Suppressor macrophage treated with lipopolysaccharide for 4 hours (primary cell): ENCODE measurements around the gene TEX2.
"Not testable (repeated sequence)": the region's sequence is repeated elsewhere in the genome, so short reads cannot be mapped to it uniquely, and the experiment has no call there.

Experiments used
- DNase-seq: peaks from one replicate; pipeline ENCODE4 v3.0.0-alpha.2; 2020

The TEX2 gene

DNA sequence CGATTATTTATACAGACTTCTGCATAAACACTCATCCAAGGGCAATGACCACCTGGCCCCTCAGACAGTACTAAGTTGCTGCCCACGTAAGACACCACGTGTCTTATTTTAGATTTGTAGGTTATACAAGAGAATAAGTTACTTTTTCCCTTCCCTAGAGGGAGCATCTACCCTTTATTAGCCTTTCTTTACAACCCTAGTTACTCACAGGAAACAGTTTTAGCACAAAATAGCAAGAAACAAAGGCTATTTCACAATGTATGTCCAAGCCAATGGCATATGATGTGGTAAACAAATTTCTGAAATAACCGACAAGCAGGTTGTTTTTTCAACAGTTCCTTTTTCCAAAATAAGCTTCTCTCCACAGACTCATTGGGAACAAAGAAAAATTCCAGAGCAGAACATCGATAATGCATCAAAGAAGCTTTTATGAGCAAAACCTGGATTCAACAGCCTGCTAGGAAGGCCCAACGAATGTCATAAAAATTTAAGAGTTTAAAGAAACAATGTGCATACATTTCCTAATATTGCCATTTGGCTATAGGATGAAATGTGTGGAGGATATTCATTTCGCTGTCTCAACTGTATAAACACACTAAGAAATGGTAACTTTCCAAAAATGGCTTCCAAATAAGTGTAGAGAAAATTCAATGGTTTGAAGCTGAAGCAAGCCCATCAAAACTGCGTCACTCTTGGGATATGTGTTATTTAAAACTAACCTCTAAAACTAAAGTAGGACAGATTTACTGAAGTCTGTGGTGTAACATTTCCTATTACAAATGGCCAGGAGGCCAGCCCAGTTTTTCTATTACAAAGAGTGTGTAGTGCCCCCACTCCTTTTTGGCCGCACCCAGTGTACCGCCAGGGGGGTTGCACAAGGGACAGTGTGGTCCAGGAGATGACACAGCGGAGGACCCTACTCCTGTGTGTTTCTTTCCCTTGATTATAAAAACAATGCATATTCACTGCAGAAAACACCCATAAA, 82.7 kb downstream of the TEX2 start:
- DNase-seq, result peak; percentile 74

- DNase-seq, result not testable (repeated sequence)
These were observed 84.0 kb downstream of the TEX2 start for GRCh38 chr17:64179024-64179423.

GRCh38 chr17:64178011-64178825, 84.8 kb downstream of the TEX2 start:
- no peak for DNase-seq

DNA sequence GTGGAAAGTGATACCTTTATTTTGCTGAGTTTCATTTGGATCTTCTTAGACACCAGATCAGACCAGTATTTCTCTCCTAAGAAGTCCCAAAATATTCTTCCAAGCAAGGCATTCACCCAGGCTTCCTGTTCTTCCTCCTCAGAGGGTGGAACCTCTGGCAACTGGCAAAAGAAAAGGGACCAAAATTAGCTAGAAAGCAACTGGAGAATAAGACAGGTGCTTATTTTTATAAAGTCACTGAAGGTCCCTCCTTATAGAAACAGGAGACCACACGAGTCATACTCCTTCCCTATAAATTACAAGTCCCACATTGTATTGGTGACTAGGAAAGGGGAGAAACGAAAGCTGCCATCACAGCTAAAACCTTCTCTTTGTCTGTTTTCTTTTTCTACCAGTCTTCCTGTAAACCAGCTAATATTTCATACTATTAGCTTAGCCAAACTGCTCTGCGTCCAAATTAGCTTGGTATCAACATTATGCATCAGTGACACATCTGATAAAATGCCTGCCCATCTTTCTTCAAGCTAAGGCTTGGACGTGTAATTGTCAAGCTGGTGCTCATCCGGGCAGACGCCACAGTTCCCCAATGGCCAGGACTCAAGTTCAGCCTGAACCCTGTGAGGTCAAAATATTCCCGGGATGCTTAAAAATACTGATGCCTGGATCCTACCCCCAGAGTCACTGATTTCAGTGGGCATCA, 85.6 kb downstream of the TEX2 start:
- no peak for DNase-seq

DNA sequence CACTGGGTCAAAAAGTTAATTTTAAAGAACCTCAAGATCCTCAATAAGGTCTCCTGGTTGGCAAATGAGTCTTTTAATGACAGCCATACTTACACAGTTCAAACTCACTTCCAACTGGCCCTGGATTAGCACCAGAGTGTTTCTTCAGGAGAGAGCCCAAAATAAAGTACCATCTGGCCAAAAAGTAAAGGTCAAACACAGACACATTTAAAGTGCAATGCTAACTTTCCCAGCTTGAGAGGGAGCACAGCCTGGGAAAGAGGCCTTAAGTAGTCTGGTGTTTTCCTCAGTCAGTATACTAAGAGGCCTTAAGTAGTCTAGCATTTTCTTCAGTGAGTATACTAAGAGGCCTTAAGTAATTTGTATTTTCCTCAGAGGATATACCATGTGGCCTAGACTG, 86.5 kb downstream of the TEX2 start:
- DNase-seq, result no peak

- DNase-seq, result peak; percentile 98
These were observed 88.2 kb downstream of the TEX2 start for GRCh38 chr17:64174686-64175456.

- no peak for DNase-seq
These were observed 89.4 kb downstream of the TEX2 start for GRCh38 chr17:64173646-64174045.

GRCh38 chr17:64172510-64172909, 90.5 kb downstream of the TEX2 start:
- no peak for DNase-seq

GRCh38 chr17:64171041-64171440, 92.0 kb downstream of the TEX2 start:
- no peak for DNase-seq

DNA sequence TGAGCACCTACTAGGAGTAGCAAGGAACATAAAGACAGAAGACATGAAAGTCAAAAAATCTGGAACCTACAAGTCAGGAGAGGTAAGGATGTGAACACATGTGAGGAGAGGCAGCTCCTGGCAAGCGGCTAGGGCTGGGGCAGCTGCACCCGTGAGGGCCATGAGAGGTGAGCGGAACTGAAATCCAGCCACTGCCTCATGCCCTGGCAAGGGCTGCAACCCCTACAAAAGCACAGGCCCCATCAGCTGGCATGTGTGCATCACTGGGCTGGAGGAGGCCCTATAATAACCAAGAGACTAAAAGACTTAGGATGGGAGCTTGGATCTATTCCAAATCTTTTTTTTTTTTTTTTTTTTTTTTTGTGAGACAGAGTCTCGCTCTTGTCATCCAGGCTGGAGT, 92.8 kb downstream of the TEX2 start:
- DNase-seq, result no peak

- not testable (repeated sequence) for DNase-seq
These were observed 95.4 kb downstream of the TEX2 start for GRCh38 chr17:64167666-64168065.

- no peak for DNase-seq
These were observed 96.2 kb downstream of the TEX2 start for GRCh38 chr17:64166876-64167275.

- no peak for DNase-seq
These were observed 97.7 kb downstream of the TEX2 start for GRCh38 chr17:64165347-64165746.

DNA sequence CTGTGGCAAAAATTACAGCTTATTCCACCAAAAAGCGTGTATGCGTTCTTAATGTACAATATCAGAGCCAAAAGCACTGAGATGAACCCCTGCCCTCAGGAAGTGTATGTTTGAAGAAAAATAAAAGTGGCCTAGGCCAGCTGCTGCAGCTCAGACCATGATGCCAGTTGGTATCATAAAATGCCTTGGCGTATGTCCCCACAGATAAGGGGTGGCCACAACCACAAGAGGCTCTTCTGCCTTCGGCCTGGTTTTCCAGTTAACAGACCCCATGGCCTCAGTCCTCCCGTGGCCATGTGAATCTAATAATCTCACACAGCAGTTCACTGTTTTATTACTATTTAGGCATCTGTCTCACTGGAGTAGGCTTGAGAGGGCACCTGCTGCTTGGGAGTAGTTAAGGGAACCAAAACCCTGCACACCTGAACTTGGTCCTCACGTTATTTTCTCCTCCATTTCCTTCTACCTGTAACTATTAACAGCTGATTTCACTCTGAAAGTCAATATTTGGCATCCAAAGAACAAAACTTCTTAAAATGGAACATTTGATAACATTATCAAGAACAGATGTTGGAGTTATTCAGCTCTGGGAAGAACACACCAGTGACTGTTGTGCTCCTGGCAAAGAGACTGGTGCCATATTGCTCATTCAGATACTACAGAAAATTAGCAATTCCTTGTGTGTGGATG, 98.3 kb downstream of the TEX2 start:
- DNase-seq, result no peak

DNA sequence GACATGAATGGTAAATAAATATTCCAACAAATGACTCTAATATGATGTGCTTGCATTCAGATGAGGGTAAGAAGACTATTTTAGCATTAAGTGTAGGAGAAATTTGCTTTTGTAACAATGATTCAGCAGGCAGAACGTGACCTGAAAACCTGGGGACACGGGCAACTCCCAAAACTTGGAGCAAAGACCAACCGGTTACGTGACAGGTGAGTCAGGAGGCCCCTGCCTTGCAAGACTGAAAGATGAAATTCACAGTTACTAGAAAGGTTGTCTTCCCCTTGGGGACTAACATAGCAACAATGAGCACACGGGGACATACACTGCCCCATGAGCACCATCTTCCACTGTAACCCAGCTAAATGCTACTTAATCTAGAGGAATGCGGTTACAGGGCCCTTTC, 99.6 kb downstream of the TEX2 start:
- no peak for DNase-seq

DNA sequence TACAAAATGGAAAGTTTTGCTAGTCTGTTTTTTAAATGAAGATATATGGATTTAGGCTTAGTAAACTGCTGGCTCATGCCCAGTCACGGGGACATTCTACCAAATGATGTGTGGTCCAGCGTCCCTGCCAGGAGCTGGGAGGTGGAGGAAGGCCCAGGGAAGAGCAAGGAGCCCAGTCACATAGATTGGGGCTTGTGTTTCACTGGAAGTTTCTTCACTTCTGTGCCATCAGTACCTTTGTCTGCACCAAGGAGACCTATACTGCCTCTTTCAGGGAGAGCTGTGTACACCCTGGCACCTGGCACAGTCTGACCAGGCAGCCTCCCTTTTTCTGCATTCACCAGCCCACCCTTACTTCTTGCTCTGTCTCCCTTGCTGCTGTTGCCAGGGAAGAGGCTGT, 100.5 kb downstream of the TEX2 start:
- DNase-seq, result no peak

- no peak for DNase-seq
These were observed 101.5 kb downstream of the TEX2 start for GRCh38 chr17:64161380-64162176.

DNA sequence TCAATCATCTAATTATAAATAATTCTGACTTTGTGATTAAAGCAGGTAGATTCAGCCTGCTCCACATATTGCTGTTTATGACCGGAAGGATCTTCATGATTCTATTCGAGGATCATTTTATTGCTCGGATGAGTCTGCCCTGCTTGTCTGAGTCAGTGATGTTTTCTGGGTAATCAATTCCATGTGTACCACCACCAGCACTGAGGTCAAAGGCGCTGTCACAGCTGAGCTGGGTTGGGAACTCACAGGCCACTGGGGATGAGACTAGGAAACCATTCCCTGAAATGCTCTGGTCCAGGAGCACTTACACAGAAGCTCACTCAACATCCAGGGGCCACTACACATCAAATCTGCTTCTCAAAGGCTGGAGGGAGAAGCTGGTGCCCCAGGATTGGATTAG, 102.7 kb downstream of the TEX2 start:
- no peak for DNase-seq

- DNase-seq, result peak; percentile 17
These were observed 104.0 kb downstream of the TEX2 start for GRCh38 chr17:64158831-64159590.

GRCh38 chr17:64158406-64158805, 104.7 kb downstream of the TEX2 start:
- DNase-seq, result no peak
